GM19240 (cell line): ENCODE data around the gene CDC25A.

Experiments used
- DNase-seq: peaks from one replicate; pipeline ENCODE4 v3.0.0; 2011; ENCODE audit warnings: low spot score; ENCODE audit not compliant: insufficient read length

Gene CDC25A

DNA sequence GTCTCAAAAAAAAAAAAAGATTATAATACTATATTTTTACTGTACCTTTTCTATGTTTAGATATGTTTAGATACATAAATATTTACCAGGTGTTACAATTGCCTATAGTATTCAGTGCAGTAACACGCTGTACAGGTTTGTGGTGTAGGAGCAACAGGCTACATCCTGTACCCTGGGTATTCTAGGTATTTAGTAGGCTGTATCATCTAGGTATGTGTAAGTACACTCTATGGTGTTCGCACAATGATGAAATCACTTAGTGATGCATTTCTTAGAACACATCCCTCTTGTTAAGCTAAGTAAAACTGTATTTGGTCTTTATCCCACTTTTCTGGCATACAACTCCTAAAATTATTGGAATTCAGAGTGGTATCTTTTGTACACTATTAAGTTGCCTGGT, 77.8 kb downstream of the CDC25A start:
- no peak for DNase-seq

DNA sequence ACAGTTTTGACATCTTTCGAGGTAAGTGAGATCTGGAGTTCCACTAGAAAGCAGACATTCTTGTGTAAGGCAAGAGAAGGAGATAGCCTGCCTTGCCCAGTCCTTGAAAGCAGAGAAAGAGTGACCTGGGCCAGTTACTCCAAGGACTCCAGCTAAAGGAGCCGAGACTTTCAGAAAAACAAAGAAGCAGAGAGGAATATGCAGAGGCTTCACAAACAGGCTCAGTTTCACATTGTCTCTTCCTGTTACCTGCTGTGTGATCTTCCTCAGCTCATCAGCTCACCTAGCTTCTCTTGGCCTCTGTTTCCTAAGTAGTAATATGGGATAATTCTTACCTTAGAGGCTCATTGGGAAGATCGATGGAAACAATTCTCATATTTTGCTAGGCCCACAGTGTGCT, 81.0 kb downstream of the CDC25A start:
- DNase-seq: no peak
